ENCODE measurements around the gene GPRIN1. TPM values are rescaled to one million over a fixed set of nuclear protein-coding genes. Genes with fewer than 3 reads are reported as not detected.

GPRIN1 gene
- total and polyA plus RNA-seq, 9 donors, result 0.08 to 0.50 (median 0.20) TPM

DNA sequence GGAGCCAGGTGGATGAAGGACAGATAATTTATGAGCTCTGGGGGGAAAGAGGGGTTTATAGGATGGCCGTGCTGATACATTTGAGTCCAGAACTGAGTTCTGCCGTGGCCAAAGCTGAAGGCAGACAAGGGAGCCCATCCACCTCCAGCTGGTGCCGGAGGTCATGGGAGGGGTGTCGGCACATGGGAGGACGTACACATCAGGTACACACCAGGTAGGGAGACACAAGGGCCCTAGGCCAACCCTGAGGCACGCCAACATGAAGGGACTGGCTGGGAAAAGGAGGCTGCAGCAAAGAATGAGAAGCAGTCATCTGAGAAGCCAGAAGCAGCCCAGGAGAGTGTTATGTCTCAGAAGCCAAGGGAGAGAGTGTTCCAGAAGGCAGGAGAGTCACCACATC lies 2.1 kb upstream of the GPRIN1 start:
- peaks cover 4% of the 10 kb centered on the region for H3K4me1 ChIP-seq (ENCODE audit: insufficient read depth)
- H3K27ac ChIP-seq, result no peak overlapping the region
- 75 to 81% (median 77%) methylated on average over 6 of the region's 6 CpGs for WGBS, 3 donors
- no peak for DNase-seq
- intact Hi-C loops (cut with DNase I), result no loop called here
- H3K36me3 ChIP-seq, result no peaks in the 10 kb centered on the region
- TF ChIP-seq POLR2A (IDR thresholded peaks at IDR 0.05) (no peak), EP300 (IDR thresholded peaks at IDR 0.05) (no peak)
- TF ChIP-seq, protein P1, sequence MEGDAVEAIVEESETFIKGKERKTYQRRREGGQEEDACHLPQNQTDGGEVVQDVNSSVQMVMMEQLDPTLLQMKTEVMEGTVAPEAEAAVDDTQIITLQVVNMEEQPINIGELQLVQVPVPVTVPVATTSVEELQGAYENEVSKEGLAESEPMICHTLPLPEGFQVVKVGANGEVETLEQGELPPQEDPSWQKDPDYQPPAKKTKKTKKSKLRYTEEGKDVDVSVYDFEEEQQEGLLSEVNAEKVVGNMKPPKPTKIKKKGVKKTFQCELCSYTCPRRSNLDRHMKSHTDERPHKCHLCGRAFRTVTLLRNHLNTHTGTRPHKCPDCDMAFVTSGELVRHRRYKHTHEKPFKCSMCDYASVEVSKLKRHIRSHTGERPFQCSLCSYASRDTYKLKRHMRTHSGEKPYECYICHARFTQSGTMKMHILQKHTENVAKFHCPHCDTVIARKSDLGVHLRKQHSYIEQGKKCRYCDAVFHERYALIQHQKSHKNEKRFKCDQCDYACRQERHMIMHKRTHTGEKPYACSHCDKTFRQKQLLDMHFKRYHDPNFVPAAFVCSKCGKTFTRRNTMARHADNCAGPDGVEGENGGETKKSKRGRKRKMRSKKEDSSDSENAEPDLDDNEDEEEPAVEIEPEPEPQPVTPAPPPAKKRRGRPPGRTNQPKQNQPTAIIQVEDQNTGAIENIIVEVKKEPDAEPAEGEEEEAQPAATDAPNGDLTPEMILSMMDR (IDR thresholded peaks at IDR 0.05), result no peak
- H3K4me3 ChIP-seq, result no peak overlapping the region
- no peaks in the 10 kb centered on the region for H3K9me3 ChIP-seq
- H3K27me3 ChIP-seq, result peaks cover 2% of the 10 kb centered on the region

DNA sequence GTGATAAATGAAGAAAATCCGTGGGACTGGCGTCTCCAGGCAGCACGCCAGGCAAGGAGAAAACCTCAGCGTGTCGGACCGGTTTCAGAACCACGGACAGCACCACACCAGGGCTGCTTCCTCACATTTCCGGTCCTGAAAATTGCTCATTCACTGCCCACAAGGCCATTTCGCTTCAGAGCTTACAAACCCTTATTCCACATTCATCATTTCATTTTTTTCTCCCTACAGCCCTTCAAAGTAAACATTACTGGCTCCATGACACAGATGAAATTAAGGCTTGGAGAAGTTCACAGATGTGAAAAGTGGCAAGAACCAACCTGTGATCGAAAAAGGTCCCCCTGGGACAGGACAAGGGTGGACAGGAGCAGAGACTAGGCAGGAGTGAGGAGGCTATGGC lies 1.5 kb upstream of the GPRIN1 start:
- H3K36me3 ChIP-seq, result no peaks in the 10 kb centered on the region
- TF ChIP-seq EP300 (IDR thresholded peaks at IDR 0.05), result no peak
- no peak for TF ChIP-seq POLR2A (IDR thresholded peaks at IDR 0.05)
- TF ChIP-seq, protein P1 (IDR thresholded peaks at IDR 0.05), result no peak
- H3K27me3 ChIP-seq, result peaks cover 2% of the 10 kb centered on the region

DNA sequence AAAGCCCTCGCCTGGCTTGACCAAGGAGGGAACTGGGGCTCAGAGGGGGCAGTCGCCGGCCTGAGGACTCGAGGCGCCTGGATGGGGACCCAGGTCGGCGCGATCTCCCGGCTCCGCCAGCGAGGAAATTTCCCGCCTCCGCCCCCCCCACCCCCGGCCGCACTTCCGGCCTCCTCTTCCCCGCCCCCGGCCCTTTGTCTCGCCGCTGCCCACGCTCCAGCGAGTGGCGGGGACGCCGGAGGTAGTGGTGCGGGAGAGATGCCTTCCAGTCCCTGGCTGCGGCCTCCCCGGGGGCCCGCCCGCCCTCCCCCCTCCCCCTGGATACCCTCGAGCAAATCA lies 448 bp upstream of the GPRIN1 start:
- DNase-seq, result no peak
- WGBS, 3 donors, result 1 to 4% (median 2%) methylated on average over 10 to 31 of the region's 31 CpGs
- Histone ChIP-seq H3K36me3 (no peaks in the 10 kb centered on the region), H3K27me3 (peaks cover 2% of the 10 kb centered on the region), H3K27ac (no peak overlapping the region), H3K4me1 (ENCODE audit: insufficient read depth) (peaks cover 4% of the 10 kb centered on the region), H3K9me3 (no peaks in the 10 kb centered on the region), H3K4me3 (peak overlapping the region; percentile 11)
- intact Hi-C loops (cut with DNase I), result no loop called here
- TF ChIP-seq POLR2A (IDR thresholded peaks at IDR 0.05) (no peak), EP300 (IDR thresholded peaks at IDR 0.05) (no peak)
- TF ChIP-seq, protein P1 (IDR thresholded peaks at IDR 0.05), result no peak

More for the DNA sequence above, 1.5 kb upstream of the GPRIN1 start:
- Histone ChIP-seq H3K9me3 (no peaks in the 10 kb centered on the region), H3K27ac (no peak overlapping the region), H3K4me3 (no peak overlapping the region), H3K4me1 (ENCODE audit: insufficient read depth) (peaks cover 4% of the 10 kb centered on the region)
- DNase-seq, result peak; percentile 62 to 87 (median 81)
- intact Hi-C loops (cut with DNase I), result no loop called here
- 9 to 10% (median 10%) methylated on average over 10 of the region's 10 CpGs for WGBS, 3 donors

DNA sequence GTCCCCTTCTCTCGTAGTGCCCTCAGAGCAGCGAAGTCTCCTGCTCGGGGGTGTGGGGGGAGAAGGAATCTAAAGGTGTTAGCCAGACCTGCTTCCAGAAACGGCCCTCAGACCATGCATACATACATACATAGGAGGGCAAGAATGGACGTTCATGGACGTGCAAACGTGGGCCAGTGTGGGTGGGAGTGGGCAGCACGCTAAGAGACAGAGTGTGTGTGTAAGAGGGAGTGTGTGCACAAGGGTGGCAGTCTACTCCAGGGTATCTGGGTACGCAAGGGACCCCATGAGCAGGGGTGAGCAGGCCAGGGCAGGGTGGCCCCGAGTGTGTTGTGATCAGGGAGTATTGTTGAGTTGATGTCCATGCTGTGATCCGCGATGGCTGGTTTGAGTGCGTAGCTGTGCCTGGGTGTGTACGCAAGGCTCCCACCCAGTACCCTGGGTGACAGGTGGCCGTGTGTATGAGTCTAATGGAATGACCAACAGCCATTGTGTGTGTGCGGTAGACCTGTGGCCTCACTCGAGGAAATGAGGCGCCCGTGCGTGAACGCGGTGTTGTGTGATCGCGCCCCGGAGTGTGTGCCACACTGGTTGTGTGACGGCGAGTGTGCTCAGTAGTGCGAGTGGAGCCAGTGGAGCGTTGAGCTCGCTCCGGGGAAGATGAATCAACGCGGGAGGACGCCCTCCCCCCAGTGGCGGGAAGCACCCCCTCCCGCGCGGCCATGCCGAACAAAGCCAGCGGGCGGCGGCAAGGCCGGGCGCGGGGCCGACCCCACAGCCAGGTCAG lies 826 bp downstream of the GPRIN1 start:
- peaks cover 2% of the 10 kb centered on the region for H3K27me3 ChIP-seq
- no peaks in the 10 kb centered on the region for H3K9me3 ChIP-seq
- H3K27ac ChIP-seq, result no peak overlapping the region
- peaks cover 4% of the 10 kb centered on the region for H3K4me1 ChIP-seq (ENCODE audit: insufficient read depth)
- TF ChIP-seq POLR2A (IDR thresholded peaks at IDR 0.05) (no peak), EP300 (IDR thresholded peaks at IDR 0.05) (no peak)
- TF ChIP-seq, protein P1 (IDR thresholded peaks at IDR 0.05), result no peak
- 22 to 32% (median 25%) methylated on average over 39 to 46 of the region's 46 CpGs for WGBS, 3 donors
- intact Hi-C loops (cut with DNase I), result no loop called here
- peak overlapping the region; percentile 11 for H3K4me3 ChIP-seq
- no peak for DNase-seq
- no peaks in the 10 kb centered on the region for H3K36me3 ChIP-seq
